Endothelial cell of umbilical vein (primary cell): ENCODE measurements around the gene MT1F. TPM values are rescaled to one million over a fixed set of nuclear protein-coding genes. Genes with fewer than 3 reads are reported as not detected.

Source experiments
- BruUV-seq: library from RNA; stranded (reverse); fragments of 400-500 nt; replicated peaks from 2 replicates; lab custom pipeline; 2021; lab: Mats Ljungman, UMichigan
- CTCF ChIA-PET: fragments of 300-600, 350-600 bp; sonication (Branson Sonifier 250); formaldehyde crosslinking; loops from one replicate; lab custom pipeline; 2021; ENCODE audit warnings: antibody characterized with exemption, inconsistent platforms; lab: Charles Lee
- POLR2A ChIA-PET: fragments of 300-600, 350-600 bp; sonication (Branson Sonifier 250); formaldehyde crosslinking; loops from one replicate; lab custom pipeline; 2021; ENCODE audit warnings: antibody characterized with exemption, inconsistent platforms; lab: Charles Lee
- DNase-seq: peaks from one replicate; pipeline ENCODE4 v3.0.0-alpha.2; 2011; ENCODE audit warnings: low read depth, low spot score
- FAIRE-seq: peaks from 2 replicates; lab custom pipeline; 2011; peaks lifted over from hg19 to GRCh38; lab: Jason Lieb, UNC
- H2AFZ ChIP-seq: 2 replicates; pipeline ENCODE4 v1.6.0; 2012; ENCODE audit warnings: low read depth, low read length, control low read depth, inconsistent platforms
- H3K27ac ChIP-seq: 2 replicates; pipeline ENCODE4 v1.5.1; 2011; ENCODE audit warnings: low read depth, mild to moderate bottlenecking, control low read depth, low read length, moderate library complexity; ENCODE audit not compliant: insufficient read depth
- H3K27me3 ChIP-seq, 2 experiments: 2 replicates each; pipeline versions ENCODE4 v1.6.0 to v1.6.1; 2011; ENCODE audit warnings: low read length in 2 of 2, mixed read lengths in 1 of 2; ENCODE audit not compliant: control insufficient read depth in 2 of 2, insufficient read depth in 2 of 2
- H3K36me3 ChIP-seq, 2 experiments: 2 replicates in 1 of 2; 3 replicates in 1 of 2; pipeline ENCODE4 v1.5.1; 2011; ENCODE audit warnings: low read length in 2 of 2, mild to moderate bottlenecking in 1 of 2, moderate library complexity in 1 of 2; ENCODE audit not compliant: control insufficient read depth in 2 of 2, insufficient read depth in 2 of 2; ENCODE audit errors: extremely low read depth in 1 of 2
- H3K4me1 ChIP-seq: 3 replicates; pipeline ENCODE4 v1.5.1; 2011; ENCODE audit warnings: mild to moderate bottlenecking, low read length; ENCODE audit not compliant: control insufficient read depth, insufficient read depth; ENCODE audit errors: extremely low read depth
- H3K4me2 ChIP-seq: 2 replicates; pipeline ENCODE4 v1.6.1; 2011; ENCODE audit warnings: low read length, control low read depth, mixed read lengths; ENCODE audit not compliant: insufficient read depth
- H3K4me3 ChIP-seq, 3 experiments: fragments of 200-600 bp in 1 of 3; sonication (generic), shearing (Covaris generic) in 1 of 3; replicated peaks in 1 of 3; 2 replicates each; pipeline ENCODE4 v1.5.1; 2011 to 2016; ENCODE audit warnings: control low read depth in 3 of 3, low read length in 3 of 3, mild to moderate bottlenecking in 2 of 3, inconsistent platforms in 1 of 3, low read depth in 1 of 3, moderate library complexity in 1 of 3; ENCODE audit not compliant: insufficient read depth in 1 of 3
- H3K79me2 ChIP-seq: 2 replicates; pipeline ENCODE4 v1.6.0; 2012; ENCODE audit warnings: low read length, inconsistent platforms; ENCODE audit not compliant: control insufficient read depth, insufficient read depth
- H3K9ac ChIP-seq: replicated peaks from 2 replicates; pipeline ENCODE3; 2011; ENCODE audit warnings: low read length, control low read depth; ENCODE audit not compliant: insufficient read depth; ENCODE audit errors: extremely low read depth
- H3K9me1 ChIP-seq: replicated peaks from 3 replicates; pipeline ENCODE4 v1.6.0; 2011; ENCODE audit warnings: mild to moderate bottlenecking, low read length; ENCODE audit not compliant: control insufficient read depth, insufficient read depth; ENCODE audit errors: extremely low read depth
- H3K9me3 ChIP-seq: replicated peaks from 2 replicates; pipeline ENCODE4 v1.5.1; 2012; ENCODE audit warnings: low read length, inconsistent platforms; ENCODE audit not compliant: control insufficient read depth, insufficient read depth
- H4K20me1 ChIP-seq: replicated peaks from 2 replicates; pipeline ENCODE3; 2011; ENCODE audit warnings: mild to moderate bottlenecking, low read length; ENCODE audit not compliant: control insufficient read depth, insufficient read depth; ENCODE audit errors: extremely low read depth
- EZH2 ChIP-seq: IDR thresholded peaks from 2 replicates; pipeline ENCODE4 v1.6.1; 2012; ENCODE audit warnings: borderline replicate concordance, low read depth, mild to moderate bottlenecking, moderate library complexity, low read length, inconsistent platforms; ENCODE audit not compliant: severe bottlenecking
- FOS ChIP-seq: IDR thresholded peaks from 2 replicates; pipeline ENCODE4 v1.6.1; 2011; ENCODE audit warnings: mild to moderate bottlenecking, low read length, moderate library complexity, borderline replicate concordance; ENCODE audit not compliant: insufficient read depth
- GATA2 ChIP-seq: IDR thresholded peaks from 2 replicates; pipeline ENCODE4 v1.7.0; 2011; ENCODE audit warnings: low read depth, mild to moderate bottlenecking, moderate library complexity, mixed read lengths, low read length; ENCODE audit not compliant: insufficient read length, insufficient read depth
- JUN ChIP-seq: IDR thresholded peaks from 2 replicates; pipeline ENCODE4 v1.6.1; 2011; ENCODE audit warnings: borderline replicate concordance, low read depth; ENCODE audit not compliant: insufficient read length, insufficient read depth
- MYC ChIP-seq: IDR thresholded peaks from one replicate; pipeline ENCODE4 v1.6.1; 2011; ENCODE audit warnings: mild to moderate bottlenecking, low read depth, low read length
- POLR2A ChIP-seq: IDR thresholded peaks from 2 replicates; pipeline ENCODE4 v1.6.1; 2012; ENCODE audit warnings: low read depth, mild to moderate bottlenecking, control low read depth, low read length
- POLR2AphosphoS5 ChIP-seq: IDR thresholded peaks from 2 replicates; pipeline ENCODE4 v1.6.1; 2012; ENCODE audit warnings: low read depth, mild to moderate bottlenecking, control low read depth, low read length, moderate library complexity; ENCODE audit not compliant: insufficient read depth
- dilution Hi-C: fragments of 300-500 bp; cut with MboI; formaldehyde crosslinking; loops from one replicate; pipeline ENCODE4 v1.15.0; 2019; ENCODE audit warnings: low sequenced_read_pairs; ENCODE audit not compliant: extremely low pct_ligation_motif_present
- intact Hi-C: fragments of 100-400 bp; cut with micrococcal nuclease; formaldehyde crosslinking; loops from one replicate; pipeline ENCODE4 v1.10.0; 2022
- polyA plus RNA-seq, 4 experiments: library from polyadenylated mRNA; depleted of rRNA in 3 of 4; stranded (reverse) in 3 of 4; unstranded in 1 of 4; fragments of >200 nt; gene quantifications; 2 replicates each; pipeline versions ENCODE4 v1.2.1 to v1.2.3, GENCODE V29; 2011 to 2012; ENCODE audit warnings: missing spikeins in 1 of 4
- total RNA-seq: library from RNA; stranded (reverse); gene quantifications from 2 replicates; pipeline ENCODE4 v1.2.3, GENCODE V29; 2021
- TF ChIP-seq, protein P1 (sequence below): IDR thresholded peaks from 2 replicates; pipeline ENCODE4 v1.6.1; 2011; ENCODE audit not compliant: insufficient read depth, insufficient read length
- TF ChIP-seq, protein P2 (sequence below), 2 donors: IDR thresholded peaks; 1 replicate in 1 of 2; 2 replicates in 1 of 2; pipeline ENCODE4 v1.5.1; 2011; ENCODE audit warnings: low read length in 2 of 2, mild to moderate bottlenecking in 2 of 2, moderate library complexity in 2 of 2, control low read depth in 1 of 2, inconsistent platforms in 1 of 2, low read depth in 1 of 2; ENCODE audit not compliant: insufficient read depth in 1 of 2; ENCODE audit errors: extremely low read depth in 1 of 2

MT1F gene
- total and polyA plus RNA-seq, 2 donors (not counting 3 experiments of a cell fraction or from before 2014, with no cell fraction given) = 2.2 to 2.6 TPM

DNA sequence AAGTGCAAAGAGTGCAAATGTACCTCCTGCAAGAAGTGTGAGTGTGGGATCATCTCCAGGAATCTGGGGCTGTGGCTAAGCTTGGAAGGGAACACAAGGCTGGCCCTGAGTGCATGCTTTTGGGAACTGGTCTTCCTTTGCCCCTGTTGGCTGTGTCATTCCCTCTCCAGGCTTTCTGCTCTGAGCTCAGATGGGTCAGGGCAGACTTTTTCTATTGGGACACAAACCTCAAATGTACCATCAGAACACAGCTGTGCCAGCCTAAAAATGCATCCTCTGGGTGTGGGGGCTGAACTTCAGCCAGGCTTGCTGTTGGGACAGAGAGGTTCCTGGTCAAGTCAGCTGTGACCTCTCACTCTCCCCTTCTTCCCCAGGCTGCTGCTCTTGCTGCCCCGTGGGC, 5.2 kb upstream of the MT1F start:
- CTCF ChIA-PET = interaction anchor here (2.2 kb wide), 1 partner anchor 20 kb away, joined by 6 read pairs; no protein-coding TSS in a partner anchor
- DNase-seq = no peak

DNA sequence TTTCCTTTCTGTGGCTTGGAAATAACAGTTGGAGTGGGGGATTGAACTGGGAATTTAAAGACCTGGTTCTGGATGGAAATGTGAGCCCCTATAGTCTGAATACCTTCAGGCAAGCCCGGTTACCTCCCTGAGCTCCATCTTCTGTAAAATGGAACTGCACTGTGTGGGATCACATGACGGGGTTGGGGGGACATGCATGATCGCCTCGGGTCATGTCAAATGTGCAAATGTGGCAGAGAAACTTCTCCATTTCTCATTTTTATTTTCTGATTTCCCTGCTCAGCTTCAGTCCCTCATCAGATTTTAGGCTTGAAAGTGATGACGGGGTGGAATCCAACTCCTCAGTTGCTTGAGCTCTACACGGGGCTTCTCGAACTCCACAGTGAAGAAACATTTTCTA, 4.5 kb upstream of the MT1F start:
- Histone ChIP-seq H3K4me1 (peaks cover 4% of the 10 kb centered on the region), H2AFZ (no peak overlapping the region), H3K36me3 (no peaks in the 10 kb centered on the region), H3K4me3 (no peak overlapping the region), H3K9me1 (no peaks in the 10 kb centered on the region), H3K79me2 (no peaks in the 10 kb centered on the region), H3K4me2 (no peak overlapping the region), H3K27me3 (peaks cover 16 to 20% of the 10 kb centered on the region in 2 experiments), H4K20me1 (no peaks in the 10 kb centered on the region), H3K9ac (no peak overlapping the region), H3K27ac (no peak overlapping the region), H3K9me3 (no peaks in the 10 kb centered on the region)
- intact Hi-C loops = no loop called here
- dilution Hi-C loops = no loop called here
- POLR2A ChIA-PET = no interaction called here
- BruUV-seq = no TSS peak
- DNase-seq = no peak
- FAIRE-seq = no peak
- CTCF ChIA-PET = no interaction called here
- no peak for TF ChIP-seq GATA2
- no peak for TF ChIP-seq JUN
- no peak for TF ChIP-seq POLR2AphosphoS5
- TF ChIP-seq FOS = no peak
- TF ChIP-seq, protein P1, sequence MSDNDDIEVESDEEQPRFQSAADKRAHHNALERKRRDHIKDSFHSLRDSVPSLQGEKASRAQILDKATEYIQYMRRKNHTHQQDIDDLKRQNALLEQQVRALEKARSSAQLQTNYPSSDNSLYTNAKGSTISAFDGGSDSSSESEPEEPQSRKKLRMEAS = no peak
- no peak for TF ChIP-seq POLR2A
- no peak for TF ChIP-seq MYC
- TF ChIP-seq, protein P2, sequence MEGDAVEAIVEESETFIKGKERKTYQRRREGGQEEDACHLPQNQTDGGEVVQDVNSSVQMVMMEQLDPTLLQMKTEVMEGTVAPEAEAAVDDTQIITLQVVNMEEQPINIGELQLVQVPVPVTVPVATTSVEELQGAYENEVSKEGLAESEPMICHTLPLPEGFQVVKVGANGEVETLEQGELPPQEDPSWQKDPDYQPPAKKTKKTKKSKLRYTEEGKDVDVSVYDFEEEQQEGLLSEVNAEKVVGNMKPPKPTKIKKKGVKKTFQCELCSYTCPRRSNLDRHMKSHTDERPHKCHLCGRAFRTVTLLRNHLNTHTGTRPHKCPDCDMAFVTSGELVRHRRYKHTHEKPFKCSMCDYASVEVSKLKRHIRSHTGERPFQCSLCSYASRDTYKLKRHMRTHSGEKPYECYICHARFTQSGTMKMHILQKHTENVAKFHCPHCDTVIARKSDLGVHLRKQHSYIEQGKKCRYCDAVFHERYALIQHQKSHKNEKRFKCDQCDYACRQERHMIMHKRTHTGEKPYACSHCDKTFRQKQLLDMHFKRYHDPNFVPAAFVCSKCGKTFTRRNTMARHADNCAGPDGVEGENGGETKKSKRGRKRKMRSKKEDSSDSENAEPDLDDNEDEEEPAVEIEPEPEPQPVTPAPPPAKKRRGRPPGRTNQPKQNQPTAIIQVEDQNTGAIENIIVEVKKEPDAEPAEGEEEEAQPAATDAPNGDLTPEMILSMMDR (IDR thresholded peaks at IDR 0.05; ENCODE audit: extremely low read depth in 1 of 2, insufficient read depth in 1 of 2, low read depth in 1 of 2, low read length in 2 of 2) = no peak
- TF ChIP-seq EZH2 = no peak

More for the DNA sequence above, 5.2 kb upstream of the MT1F start:
- H3K9me1 ChIP-seq = no peaks in the 10 kb centered on the region
- TF ChIP-seq JUN (no peak), MYC (no peak), EZH2 (no peak)
- TF ChIP-seq, protein P2 (IDR thresholded peaks at IDR 0.05; ENCODE audit: extremely low read depth in 1 of 2, insufficient read depth in 1 of 2, low read depth in 1 of 2, low read length in 2 of 2) = no peak
- no peaks in the 10 kb centered on the region for H3K79me2 ChIP-seq
- intact Hi-C loops = no loop called here
- H2AFZ ChIP-seq = no peak overlapping the region
- POLR2A ChIA-PET = no interaction called here
- H3K4me2 ChIP-seq = no peak overlapping the region
- H3K9me3 ChIP-seq = no peaks in the 10 kb centered on the region
- no peak overlapping the region for H3K27ac ChIP-seq
- H3K27me3 ChIP-seq = peaks cover 21 to 26% of the 10 kb centered on the region in 2 experiments
- no peaks in the 10 kb centered on the region for H4K20me1 ChIP-seq
- no peaks in the 10 kb centered on the region for H3K36me3 ChIP-seq
- H3K4me3 ChIP-seq = no peak overlapping the region
- dilution Hi-C loops = no loop called here
- no peak for FAIRE-seq
- BruUV-seq = no TSS peak
- no peaks in the 10 kb centered on the region for H3K4me1 ChIP-seq
- H3K9ac ChIP-seq = no peak overlapping the region
